Stimulated activated naive CD8-positive, alpha-beta T cell treated with anti-CD3 and anti-CD28 coated beads, Interleukin-15, Interleukin-2, amounts not matched to agents 100 ng/mL and 50 ng/mL, for 24 hours (primary cell): ENCODE results near the gene DOK3.

Experiments
- H3K27ac Mint-ChIP-seq: one replicate; pipeline ENCODE4 v1.8.0; 2021; ENCODE audit warnings: mild to moderate bottlenecking, mixed read lengths
- H3K27me3 Mint-ChIP-seq: one replicate; pipeline ENCODE4 v1.8.0; 2021; ENCODE audit warnings: mixed read lengths
- H3K36me3 Mint-ChIP-seq: one replicate; pipeline ENCODE4 v1.8.0; 2021; ENCODE audit warnings: low read depth, mixed read lengths
- H3K4me1 Mint-ChIP-seq: one replicate; pipeline ENCODE4 v1.8.0; 2021; ENCODE audit warnings: low read depth, mixed read lengths
- H3K4me3 Mint-ChIP-seq: one replicate; pipeline ENCODE4 v1.8.0; 2021; ENCODE audit warnings: mild to moderate bottlenecking, mixed read lengths
- H3K9me3 Mint-ChIP-seq: one replicate; pipeline ENCODE4 v1.8.0; 2021; ENCODE audit warnings: mixed read lengths

The DOK3 gene, protein sequence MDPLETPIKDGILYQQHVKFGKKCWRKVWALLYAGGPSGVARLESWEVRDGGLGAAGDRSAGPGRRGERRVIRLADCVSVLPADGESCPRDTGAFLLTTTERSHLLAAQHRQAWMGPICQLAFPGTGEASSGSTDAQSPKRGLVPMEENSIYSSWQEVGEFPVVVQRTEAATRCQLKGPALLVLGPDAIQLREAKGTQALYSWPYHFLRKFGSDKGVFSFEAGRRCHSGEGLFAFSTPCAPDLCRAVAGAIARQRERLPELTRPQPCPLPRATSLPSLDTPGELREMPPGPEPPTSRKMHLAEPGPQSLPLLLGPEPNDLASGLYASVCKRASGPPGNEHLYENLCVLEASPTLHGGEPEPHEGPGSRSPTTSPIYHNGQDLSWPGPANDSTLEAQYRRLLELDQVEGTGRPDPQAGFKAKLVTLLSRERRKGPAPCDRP

DNA sequence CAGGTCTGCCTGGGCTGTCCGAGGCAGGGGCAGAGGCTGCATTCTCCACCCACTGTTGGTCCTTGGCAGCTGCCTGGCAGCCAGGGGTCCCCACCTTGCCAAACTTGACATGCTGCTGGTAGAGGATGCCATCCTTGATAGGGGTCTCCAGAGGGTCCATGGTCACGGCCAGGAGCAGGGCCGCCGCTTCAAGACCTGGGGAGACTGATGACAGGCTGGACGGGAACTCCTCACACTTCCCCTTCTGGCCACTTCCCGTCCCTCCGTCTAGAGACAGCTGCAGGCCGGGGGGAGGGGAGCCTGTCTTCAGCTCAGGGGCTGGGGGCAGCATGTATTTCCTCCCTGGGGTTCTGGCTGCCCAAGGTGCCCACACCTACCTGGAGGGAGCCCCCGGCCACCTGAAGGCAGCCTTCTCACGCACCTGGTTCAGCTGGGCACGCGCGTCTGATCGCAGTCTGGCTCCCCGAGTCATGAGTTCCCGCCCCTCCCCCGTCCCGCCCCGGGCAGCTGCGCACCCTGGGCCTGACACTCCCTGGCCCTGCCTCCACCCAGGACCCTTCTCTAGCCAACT, at the start of gene DOK3:
Gene DOK3, minus strand, starts transcription at position 446 of the 571 bp plus-strand sequence. Its CDS starts 286 bp downstream, at position 160.
- Mint-ChIP-seq H3K4me3 (peak within 1 kb of the TSS; percentile 51), H3K4me1 (peaks cover 18% of the 10 kb centered on the region), H3K9me3 (no peaks in the 10 kb centered on the region), H3K36me3 (peaks cover 40% of the 10 kb centered on the region), H3K27me3 (no peaks in the 10 kb centered on the region), H3K27ac (no peak within 1 kb of the TSS)

DNA sequence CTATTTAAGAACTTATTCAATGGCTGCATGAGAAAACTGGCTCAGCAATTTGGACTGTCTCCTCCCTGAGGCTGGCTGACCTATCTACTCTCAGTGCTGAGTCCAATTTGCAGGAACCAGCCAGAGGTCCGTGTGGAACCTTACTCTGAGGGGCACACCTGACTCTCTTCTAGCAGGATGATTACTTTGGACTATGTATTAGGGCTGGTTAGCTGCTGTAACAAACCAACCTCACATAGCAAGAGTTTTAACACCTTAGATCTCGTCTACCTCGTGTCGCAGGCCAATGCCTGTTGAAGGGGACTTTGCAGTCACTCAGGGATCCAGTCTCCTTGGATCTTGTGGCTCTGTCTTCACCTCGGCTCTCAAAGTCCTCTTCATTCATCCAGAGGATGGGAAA, 48.2 kb upstream of the DOK3 start:
- H3K4me1 Mint-ChIP-seq = peaks cover 16% of the 10 kb centered on the region
- H3K27ac Mint-ChIP-seq = no peak overlapping the region
- H3K36me3 Mint-ChIP-seq = peaks cover 2% of the 10 kb centered on the region
- no peaks in the 10 kb centered on the region for H3K9me3 Mint-ChIP-seq
- H3K4me3 Mint-ChIP-seq = no peak overlapping the region
- no peaks in the 10 kb centered on the region for H3K27me3 Mint-ChIP-seq

DNA sequence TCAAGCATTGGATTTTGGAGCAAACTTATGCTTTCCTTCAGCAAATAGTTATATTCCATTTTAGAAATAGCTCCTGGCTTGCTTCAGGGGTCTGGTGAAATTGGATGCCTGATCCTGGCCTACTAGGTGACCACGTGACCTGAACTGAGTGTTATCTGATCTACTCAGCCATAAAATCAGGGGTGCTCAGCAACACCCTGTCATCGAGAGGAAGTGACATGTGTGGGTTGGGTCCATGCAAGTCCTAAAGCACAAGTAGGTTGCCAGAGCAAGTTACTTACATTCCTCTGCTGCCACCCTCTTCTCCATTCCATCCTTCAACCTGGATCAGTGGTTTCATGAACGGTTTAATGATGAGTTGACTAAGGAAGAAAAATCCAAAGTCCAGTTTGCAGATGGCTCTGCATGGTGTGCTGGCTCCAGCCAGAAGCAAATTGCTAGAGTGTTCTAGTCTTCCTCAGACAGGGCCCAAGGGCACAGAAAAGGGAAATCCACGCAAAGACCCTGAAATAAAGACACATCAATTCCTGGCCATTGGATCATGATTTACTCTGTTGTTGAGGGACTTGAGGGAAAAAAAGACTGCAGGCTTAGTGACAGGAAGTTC, 47.5 kb upstream of the DOK3 start:
- Mint-ChIP-seq H3K27me3 (no peaks in the 10 kb centered on the region), H3K36me3 (peaks cover 6% of the 10 kb centered on the region), H3K27ac (no peak overlapping the region), H3K4me1 (peaks cover 22% of the 10 kb centered on the region), H3K4me3 (no peak overlapping the region), H3K9me3 (no peaks in the 10 kb centered on the region)

DNA sequence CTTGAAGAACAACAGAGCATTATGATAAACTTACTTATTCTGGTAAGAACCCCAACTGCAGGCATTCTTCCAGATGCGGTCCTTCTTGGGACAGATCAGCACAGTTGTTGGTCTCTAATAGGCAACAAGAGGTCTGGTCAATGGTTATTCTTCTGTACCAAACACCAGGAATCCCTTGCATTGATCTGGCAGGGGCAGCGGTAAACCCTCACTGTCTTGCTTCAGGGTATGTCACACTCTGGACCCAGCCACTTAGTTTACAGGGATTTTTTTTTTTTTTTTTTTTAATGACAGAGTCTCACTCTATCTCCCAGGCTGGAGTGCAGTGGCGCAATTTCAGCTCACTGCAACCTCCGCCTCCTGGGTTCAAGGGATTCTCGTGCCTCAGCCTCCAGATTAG, 46.0 kb upstream of the DOK3 start:
- H3K9me3 Mint-ChIP-seq = no peaks in the 10 kb centered on the region
- peaks cover 25% of the 10 kb centered on the region for H3K4me1 Mint-ChIP-seq
- no peak overlapping the region for H3K4me3 Mint-ChIP-seq
- no peaks in the 10 kb centered on the region for H3K27me3 Mint-ChIP-seq
- H3K27ac Mint-ChIP-seq = no peak overlapping the region
- H3K36me3 Mint-ChIP-seq = peaks cover 9% of the 10 kb centered on the region

DNA sequence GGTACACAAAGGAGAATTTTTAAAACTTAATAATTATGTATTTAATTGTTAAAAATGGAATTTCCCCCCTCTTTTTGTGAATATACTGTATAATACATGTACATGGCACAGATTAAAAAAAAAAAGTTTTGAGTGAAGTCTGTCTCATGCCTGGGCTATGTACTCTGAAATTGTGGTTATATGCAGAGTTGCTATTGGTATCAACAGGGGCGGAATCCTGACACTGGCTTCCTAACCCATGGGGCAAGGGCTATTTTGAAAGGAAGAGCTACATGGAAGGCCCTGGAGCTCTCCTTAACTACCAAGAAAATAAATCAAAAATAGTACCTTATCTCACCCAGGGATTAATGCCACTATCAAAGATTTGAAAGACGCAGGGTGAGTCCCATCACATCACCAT, 45.6 kb upstream of the DOK3 start:
- no peak overlapping the region for H3K27ac Mint-ChIP-seq
- peak overlapping the region; percentile 89 for H3K4me3 Mint-ChIP-seq
- peaks cover 11% of the 10 kb centered on the region for H3K36me3 Mint-ChIP-seq
- no peaks in the 10 kb centered on the region for H3K27me3 Mint-ChIP-seq
- H3K4me1 Mint-ChIP-seq = peaks cover 27% of the 10 kb centered on the region
- H3K9me3 Mint-ChIP-seq = no peaks in the 10 kb centered on the region

DNA sequence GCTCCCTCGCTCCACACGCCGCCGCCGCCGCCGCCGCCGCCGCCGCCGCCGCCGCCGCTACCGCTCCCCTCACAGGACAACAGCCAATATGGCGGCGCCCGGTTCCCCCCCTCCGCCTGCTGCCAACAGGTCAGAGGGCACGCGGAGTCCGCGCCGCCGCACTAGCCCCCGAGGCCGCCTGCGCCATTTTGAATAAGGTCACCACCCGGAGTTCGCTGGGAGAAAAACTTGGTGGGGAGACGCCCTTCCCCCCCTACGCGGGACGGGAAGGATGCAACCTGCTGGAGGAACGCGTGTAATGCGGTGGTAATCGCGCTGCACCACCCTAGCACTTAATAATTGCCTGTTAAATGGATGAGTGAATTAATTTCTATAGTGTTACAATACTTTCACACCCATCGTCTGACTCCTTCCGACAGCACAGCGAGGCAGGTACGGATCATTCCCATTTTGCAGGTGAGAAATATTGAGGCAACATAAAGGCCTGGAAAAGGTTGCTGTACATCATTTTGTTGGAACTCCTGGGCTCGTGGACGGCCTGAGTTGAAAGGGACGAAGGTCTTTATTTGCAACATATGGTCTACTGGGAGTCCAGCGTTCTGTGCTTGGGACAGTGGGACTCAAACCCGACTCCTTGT, 45.0 kb upstream of the DOK3 start, which contains the start of gene FAM193B:
Gene FAM193B, minus strand, starts transcription at position 90 of the 638 bp plus-strand sequence. CDS start 105 bp downstream, outside the sequence.
- Mint-ChIP-seq H3K4me1 (peaks cover 29% of the 10 kb centered on the region), H3K27ac (peak within 1 kb of the TSS; percentile 89), H3K27me3 (no peaks in the 10 kb centered on the region), H3K4me3 (peak within 1 kb of the TSS; percentile 89), H3K36me3 (peaks cover 13% of the 10 kb centered on the region), H3K9me3 (no peaks in the 10 kb centered on the region)

DNA sequence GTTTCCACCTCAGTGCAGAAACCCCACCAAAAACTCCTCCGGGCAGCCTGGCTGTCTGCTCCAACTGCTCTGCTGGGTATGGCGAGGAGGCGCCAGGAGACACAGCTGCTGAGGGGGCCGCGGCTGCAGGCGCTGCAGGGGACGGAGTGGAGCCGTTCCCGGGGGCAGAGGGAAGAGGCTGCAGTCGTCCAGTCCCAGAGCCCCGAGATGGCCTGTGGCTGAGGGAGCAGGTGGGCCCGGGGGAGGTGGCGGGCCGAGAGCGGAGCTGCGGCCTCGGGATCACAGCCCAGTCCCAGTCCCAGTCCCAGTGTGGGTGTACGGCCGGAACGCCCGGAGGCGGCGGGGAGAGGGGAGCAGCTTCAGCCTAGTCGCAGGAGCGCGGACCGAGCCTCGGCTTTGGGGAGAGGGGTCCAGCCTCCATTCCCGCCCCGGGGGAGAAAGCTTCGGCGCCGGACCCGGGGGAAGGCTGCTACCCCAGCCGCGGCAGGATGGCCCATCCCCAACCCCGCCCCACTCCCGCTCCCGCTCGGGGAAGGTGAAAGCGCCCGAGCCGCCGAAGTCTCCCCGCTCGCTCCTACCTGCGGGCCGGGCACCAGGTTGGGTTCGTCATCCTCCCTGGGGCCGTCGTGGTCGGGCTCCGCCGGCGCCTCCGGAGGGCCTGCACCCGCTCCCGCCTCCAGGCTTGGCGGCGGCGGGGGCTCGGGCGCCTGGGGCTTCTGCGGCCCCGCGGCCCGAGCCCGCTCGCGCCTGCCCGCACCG, 44.2 kb upstream of the DOK3 start:
- no peak overlapping the region for H3K27ac Mint-ChIP-seq
- H3K36me3 Mint-ChIP-seq = peaks cover 13% of the 10 kb centered on the region
- peak overlapping the region; percentile 77 for H3K4me3 Mint-ChIP-seq
- H3K4me1 Mint-ChIP-seq = peaks cover 29% of the 10 kb centered on the region
- H3K27me3 Mint-ChIP-seq = no peaks in the 10 kb centered on the region
- no peaks in the 10 kb centered on the region for H3K9me3 Mint-ChIP-seq

DNA sequence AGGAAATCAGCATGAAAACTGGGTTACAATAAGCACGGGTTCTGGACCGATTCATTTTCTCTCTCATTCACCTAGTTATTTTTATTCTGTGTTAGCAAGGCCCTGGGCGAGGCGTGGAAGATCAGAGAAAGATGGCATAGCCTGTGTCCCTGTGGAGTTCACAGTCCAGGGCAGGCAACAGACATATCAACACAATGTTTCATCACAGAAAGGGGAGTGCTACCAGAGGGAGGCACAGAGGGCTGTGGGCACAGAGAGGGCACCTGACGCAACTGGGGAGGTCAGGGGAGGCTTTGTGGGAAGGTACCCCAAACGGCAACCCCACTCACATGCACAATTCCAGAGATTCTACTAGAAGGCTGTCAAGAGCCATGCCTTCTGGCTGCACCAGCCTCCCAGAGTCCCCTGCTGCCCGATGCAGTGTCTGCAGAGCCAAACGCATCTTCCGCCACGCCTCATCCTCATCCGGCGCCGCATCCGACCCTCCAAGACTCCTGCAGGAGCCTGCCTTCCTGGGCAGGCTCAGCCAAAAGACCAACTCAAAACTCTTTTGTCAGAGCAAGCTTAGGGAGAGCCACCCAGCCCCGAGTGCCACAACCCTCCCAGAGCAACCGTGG, 43.3 kb upstream of the DOK3 start:
- H3K4me3 Mint-ChIP-seq = peak overlapping the region; percentile 77
- no peaks in the 10 kb centered on the region for H3K27me3 Mint-ChIP-seq
- peak overlapping the region; percentile 7 for H3K27ac Mint-ChIP-seq
- no peaks in the 10 kb centered on the region for H3K9me3 Mint-ChIP-seq
- H3K36me3 Mint-ChIP-seq = peaks cover 13% of the 10 kb centered on the region
- H3K4me1 Mint-ChIP-seq = peaks cover 29% of the 10 kb centered on the region

DNA sequence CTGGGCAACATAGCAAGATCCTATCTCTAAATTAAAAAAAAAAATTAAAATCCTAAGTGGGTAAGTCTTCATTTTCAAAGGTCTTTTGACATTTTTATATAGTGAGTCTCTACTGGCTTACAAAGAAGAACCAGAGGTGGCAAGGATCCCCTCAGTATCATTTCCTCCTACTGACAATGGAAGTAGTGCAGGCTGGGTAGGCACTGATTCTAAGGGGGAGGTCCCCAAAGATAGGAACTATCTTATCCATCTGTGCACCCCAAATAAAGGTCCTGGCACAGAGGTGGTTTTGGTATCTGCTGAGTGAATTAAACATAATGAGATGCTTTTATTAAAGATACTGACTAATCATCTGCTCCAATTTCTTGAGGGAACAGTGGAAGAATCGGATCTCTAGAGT, 40.5 kb upstream of the DOK3 start:
- H3K9me3 Mint-ChIP-seq = no peaks in the 10 kb centered on the region
- H3K4me3 Mint-ChIP-seq = no peak overlapping the region
- H3K27ac Mint-ChIP-seq = no peak overlapping the region
- H3K36me3 Mint-ChIP-seq = peaks cover 17% of the 10 kb centered on the region
- peaks cover 31% of the 10 kb centered on the region for H3K4me1 Mint-ChIP-seq
- no peaks in the 10 kb centered on the region for H3K27me3 Mint-ChIP-seq

DNA sequence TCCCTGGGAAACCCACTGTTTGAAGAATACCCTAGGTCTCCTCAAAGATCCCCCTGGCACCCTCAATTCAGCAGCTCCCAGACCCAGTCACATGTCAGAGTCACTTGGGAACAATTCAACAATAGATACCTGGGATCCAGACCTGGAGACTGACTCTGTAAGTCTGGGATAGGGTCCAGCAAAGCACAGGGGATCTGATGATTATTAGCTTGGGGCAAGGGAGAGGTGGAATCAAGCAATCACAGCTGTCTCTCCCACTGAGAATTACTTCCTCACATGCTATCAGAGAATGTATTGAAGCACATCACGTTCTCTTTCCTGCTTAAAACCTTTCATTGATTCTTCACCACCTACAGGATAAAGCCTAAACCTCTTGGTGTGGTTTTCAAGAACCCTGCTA, 38.9 kb upstream of the DOK3 start:
- H3K36me3 Mint-ChIP-seq = peaks cover 26% of the 10 kb centered on the region
- H3K27ac Mint-ChIP-seq = no peak overlapping the region
- no peaks in the 10 kb centered on the region for H3K27me3 Mint-ChIP-seq
- no peaks in the 10 kb centered on the region for H3K9me3 Mint-ChIP-seq
- no peak overlapping the region for H3K4me3 Mint-ChIP-seq
- H3K4me1 Mint-ChIP-seq = peaks cover 24% of the 10 kb centered on the region

DNA sequence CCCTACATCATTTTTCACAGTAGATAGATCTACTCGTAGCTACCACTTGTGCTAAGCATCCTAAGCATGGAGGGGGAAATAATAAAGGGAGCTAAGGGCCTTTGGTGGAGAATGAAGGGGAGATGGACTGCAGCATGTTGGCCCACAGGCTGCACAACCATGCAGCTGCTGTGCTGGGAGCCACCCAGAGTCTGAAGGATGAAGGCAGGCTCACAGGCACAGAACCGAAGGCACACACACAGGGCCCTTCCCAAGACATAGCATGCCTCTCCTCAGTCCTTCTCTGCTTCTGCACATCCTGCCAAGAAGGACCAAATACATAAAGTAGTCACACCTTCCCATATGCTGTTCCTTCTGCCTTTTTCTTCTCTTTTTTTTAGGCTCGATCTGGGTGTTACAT, 38.1 kb upstream of the DOK3 start:
- peaks cover 17% of the 10 kb centered on the region for H3K4me1 Mint-ChIP-seq

DNA sequence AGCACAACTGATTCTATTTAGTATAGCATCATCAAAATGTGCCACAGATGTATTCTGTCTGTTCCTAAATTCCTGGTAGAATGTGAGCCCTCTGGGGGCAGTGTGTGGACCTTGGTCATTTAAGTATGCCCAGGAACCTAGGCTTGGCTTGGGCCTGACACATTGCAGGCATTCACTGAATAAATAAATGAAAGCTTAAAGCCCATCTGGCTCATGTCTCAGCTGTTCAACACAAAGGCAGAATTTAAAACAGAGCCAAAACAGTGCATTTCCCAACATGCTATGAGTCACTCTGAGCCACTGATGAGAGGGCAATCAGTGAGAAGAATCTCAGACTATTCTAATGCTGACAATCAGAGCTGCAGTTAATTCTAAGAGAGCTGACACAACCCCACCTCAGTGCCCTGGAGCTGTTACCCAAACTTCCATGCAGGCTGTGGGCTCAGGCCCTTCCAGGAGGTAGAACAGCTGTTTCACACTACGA, 36.7 kb upstream of the DOK3 start:
- Mint-ChIP-seq H3K36me3 (peaks cover 25% of the 10 kb centered on the region), H3K9me3 (no peaks in the 10 kb centered on the region), H3K27me3 (no peaks in the 10 kb centered on the region), H3K27ac (no peak overlapping the region), H3K4me1 (peaks cover 8% of the 10 kb centered on the region), H3K4me3 (no peak overlapping the region)

More for the DNA sequence above, 38.1 kb upstream of the DOK3 start:
- Mint-ChIP-seq H3K9me3 (no peaks in the 10 kb centered on the region), H3K27me3 (no peaks in the 10 kb centered on the region), H3K27ac (no peak overlapping the region), H3K36me3 (peaks cover 24% of the 10 kb centered on the region), H3K4me3 (no peak overlapping the region)

DNA sequence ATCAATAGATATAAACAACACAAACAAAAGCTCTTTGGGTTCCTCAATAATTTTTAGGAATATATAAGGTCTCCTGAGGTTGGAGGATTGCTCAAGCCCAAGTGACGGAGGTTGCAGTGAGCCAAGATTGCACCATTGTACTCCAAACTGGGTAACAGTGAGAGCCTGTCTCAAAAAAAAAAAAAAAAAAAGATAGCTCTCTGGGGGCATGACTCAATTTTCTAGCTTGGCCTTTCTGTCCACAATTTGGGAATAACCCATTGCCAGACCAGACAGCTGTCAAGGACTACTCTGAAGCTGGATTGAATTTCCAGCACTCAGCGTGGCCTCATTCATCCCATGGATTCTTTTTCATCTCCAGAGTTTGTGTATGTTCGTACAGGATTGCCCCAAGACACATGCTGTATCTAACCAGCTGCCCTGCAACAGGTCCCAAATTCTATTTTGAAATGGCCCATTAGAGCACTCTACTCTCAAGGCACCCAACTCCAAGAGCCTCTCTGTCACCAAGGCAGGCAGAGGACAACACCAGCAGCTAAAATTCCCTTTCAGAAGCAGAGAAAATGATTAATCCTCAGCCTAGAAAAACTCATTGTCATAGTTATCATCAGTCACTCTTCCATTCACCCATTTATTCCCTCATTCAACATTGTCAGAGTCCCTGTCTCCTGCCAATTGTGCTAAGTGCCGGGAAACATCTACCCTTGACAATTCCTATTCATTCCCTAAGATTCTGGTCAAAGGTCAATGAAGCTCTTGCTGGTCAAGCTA, 36.0 kb upstream of the DOK3 start:
- Mint-ChIP-seq H3K27ac (no peak overlapping the region), H3K36me3 (peaks cover 25% of the 10 kb centered on the region), H3K9me3 (no peaks in the 10 kb centered on the region), H3K27me3 (no peaks in the 10 kb centered on the region), H3K4me1 (peaks cover 8% of the 10 kb centered on the region), H3K4me3 (no peak overlapping the region)
